ENCODE data around the gene NLRP8.
"Not testable (repeated sequence)": the region's sequence is repeated elsewhere in the genome, so short reads cannot be mapped to it uniquely, and the experiment has no call there.

Gene NLRP8

DNA sequence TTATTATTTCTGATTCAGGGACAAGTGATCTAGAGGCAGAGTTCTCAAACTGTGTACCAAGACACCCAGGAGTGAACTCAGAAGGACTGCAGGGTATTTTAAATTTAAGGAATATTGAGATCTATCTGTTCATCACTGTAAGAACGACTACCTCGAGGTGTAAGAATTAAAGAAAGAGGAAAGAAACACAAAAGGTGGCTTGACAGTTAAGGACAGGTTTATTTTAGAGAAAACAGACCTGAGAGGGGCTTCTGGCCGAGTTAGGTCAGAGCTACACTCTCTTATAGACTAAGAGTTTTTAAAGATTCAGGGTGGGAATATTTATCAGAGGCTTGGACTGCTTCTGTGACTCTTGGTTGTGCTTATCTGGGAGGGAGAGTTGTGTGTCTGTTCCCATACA lies 26.4 kb downstream of the NLRP8 start:
- no peak for DNase-seq (ENCODE audit: low read depth)

- DNase-seq (ENCODE audit: low read depth) = no peak
Measured at GRCh38 chr19:55980415-55980814, 32.8 kb downstream of the NLRP8 start.

DNA sequence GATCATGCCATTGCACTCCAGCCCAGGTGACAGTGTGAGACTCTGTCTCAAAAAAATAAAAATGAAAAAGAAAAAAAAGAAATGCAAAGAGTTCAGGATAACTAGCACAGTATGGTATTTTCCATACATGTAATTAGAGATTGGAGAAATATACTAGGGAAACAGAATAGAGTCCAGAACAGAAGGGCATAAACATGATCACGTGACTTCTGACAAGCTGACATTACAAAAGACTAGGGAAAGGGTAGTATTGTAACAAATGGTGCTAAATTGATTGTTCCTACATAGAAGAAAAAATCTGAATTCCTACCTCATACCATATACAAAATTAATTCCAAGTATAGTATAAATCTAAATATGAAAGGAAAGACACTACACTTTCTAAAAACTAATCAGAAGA lies 37.6 kb downstream of the NLRP8 start:
- DNase-seq (ENCODE audit: low read depth) = no peak

GRCh38 chr19:55986487-55986886 lies 38.9 kb downstream of the NLRP8 start, which contains the start of gene NLRP5:
NLRP5 (plus strand) TSS chr19:55986775.
- DNase-seq (ENCODE audit: low read depth) = no peak

GRCh38 chr19:55990831-55991230 lies 43.2 kb downstream of the NLRP8 start:
- no peak for DNase-seq (ENCODE audit: low read depth)

DNA sequence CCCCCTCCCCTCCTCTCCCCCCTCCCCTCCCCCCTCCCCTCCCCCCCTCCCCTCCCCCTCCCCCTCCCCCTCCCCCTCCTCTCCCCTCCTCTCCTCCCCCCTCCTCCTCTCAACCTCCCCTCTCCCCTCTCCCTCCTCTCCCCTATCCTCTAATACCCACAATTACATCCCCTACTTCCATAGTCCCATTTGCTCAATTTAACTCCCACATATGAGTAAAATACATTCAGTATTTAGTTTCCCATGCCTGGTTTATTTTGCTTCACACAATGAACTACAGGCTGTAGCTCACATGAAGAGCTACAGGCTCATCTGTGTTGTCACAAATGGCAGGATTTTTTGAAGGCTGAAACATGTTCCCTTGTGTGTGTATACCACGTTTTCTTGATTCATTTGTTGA lies 45.9 kb downstream of the NLRP8 start:
- DNase-seq (ENCODE audit: low read depth) = no peak

DNA sequence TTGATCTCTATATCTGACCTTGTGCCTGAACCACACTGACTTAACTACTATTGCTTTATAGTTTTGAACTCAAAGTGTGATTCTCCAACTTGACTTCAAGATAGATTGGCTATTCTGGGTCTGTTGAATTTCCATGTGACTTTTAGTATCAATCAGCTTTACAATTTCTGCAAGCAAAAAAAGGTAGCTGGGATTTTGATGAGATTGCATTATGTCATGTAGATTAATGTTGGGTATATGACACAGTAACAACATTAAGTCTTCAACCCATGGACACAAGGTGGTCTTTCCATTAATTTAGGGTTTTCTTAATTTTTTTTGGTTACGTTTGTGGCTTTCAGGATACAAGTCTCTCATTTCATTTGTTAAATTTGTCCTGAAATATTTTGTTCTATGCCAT lies 67.1 kb downstream of the NLRP8 start:
- DNase-seq (ENCODE audit: low read depth) = no peak

- DNase-seq (ENCODE audit: low read depth) = no peak
Measured at GRCh38 chr19:56015756-56016155, 68.1 kb downstream of the NLRP8 start.

DNA sequence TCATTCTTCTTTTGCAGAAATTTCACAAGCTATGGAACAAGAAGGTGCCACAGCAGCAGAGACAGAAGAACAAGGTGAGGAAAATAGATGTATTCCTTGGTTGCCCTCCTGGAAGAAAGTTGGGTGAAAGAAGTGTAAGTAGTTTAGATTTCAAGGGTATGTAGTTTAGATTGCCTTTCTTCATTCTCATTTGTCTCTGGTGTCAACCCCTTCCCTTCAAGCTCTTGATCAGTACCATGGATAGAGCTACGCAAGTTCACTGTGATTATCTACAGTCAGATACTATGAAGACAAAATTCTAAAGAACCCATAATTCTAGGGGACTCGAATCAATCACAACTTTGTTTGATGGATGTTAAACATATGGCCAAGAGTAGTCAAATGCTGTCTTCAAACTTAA lies 71.7 kb downstream of the NLRP8 start:
- not testable (repeated sequence) for DNase-seq (ENCODE audit: low read depth)

DNA sequence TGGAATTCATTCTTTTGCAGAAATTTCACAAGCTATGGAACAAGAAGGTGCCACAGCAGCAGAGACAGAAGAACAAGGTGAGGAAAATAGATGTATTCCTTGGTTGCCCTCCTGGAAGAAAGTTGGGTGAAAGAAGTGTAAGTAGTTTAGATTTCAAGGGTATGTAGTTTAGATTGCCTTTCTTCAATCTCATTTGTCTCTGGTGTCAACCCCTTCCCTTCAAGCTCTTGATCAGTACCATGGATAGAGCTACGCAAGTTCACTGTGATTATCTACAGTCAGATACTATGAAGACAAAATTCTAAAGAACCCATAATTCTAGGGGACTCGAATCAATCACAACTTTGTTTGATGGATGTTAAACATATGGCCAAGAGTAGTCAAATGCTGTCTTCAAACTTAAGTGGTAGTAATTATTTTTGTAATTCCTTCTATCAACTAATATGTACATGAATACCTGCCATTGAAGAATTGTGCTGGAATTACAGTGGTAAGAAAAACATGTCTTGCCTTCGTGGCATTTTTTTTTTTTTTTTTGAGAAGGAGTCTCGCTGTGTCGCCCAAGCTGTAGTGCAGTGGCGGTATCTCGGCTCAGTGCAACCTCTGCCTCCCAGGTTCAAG lies 72.8 kb downstream of the NLRP8 start:
- DNase-seq (ENCODE audit: low read depth) = not testable (repeated sequence)

DNA sequence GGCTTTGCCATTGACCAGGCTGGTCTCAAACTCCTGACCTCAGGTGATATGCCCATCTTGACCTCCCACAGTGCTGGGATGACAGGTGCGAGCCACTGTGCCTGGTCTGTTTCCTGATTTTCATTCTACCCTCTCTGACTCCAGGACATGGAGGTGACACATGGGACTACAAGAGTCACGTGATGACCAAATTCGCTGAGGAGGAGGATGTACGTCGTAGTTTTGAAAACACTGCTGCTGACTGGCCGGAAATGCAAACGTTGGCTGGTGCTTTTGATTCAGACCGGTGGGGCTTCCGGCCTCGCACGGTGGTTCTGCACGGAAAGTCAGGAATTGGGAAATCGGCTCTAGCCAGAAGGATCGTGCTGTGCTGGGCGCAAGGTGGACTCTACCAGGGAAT lies 79.1 kb downstream of the NLRP8 start:
- no peak for DNase-seq (ENCODE audit: low read depth)

All from T follicular helper cell (primary cell).